Superior temporal gyrus (tissue), 1 donor: Measurements from ENCODE around the gene ARL11.
"Not testable (repeated sequence)": the region's sequence is repeated elsewhere in the genome, so short reads cannot be mapped to it uniquely, and the experiment has no call there.

ENCODE experiments used
- DNase-seq: peaks from one replicate; pipeline ENCODE4 v3.0.0-alpha.2; 2016; ENCODE audit errors: extremely low spot score

ARL11 gene

DNA sequence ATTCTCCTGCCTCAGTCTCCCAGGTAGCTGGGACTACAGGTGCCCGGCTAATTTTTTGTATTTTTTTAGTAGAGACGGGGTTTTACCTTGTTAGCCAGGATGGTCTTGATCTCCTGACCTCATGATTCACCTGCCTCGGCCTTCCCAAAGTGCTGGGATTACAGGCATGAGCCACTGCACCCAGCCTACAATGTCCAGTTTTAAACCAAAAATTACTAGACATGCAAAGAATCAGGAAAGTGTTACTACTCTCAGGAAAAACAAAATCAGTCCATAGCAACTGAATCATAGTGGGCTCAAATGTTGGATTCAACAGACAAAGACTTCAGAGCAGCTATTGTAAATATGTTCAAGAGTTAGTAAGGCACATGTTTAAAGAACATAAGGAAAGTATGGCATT, 16.3 kb upstream of the ARL11 start:
- not testable (repeated sequence) for DNase-seq

DNA sequence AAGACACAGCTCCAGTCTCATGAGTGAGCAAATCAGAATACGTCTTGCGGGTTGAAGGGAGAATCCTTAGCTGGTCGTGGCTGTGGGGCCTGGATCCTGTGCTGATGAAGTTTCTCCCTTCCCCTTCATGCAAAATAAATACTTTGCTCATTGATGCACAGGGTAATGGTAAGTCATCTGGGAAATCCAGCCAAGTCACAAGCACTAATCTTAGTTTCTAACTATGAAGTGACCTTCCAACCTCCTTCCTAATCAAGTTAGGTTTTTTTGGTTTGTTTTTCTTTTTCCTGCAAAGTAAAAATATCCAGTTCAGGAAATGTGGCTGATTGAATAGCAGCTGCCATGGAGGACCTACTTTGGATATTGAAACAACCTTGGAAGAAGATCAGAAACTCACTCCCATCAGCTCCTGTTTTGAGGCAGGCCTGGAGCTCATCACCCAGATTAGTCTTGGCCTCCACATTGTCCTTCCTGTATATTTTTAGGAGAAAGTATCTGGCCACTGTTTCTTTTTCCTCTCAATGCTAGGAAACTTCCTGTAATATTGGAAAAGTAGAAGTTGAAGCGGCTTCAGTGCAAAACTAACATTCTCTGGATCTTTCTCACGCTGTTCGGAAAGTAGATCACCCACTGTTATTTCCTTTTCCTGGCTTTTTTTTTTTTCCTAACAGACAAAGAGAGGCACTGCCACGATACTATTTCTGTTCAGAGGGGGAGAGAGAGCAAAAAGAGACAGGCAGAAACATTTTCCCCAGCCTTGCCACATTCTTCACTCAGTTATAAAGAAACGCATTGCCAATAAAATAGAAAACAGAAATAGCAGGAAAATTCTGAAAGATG, 12.3 kb upstream of the ARL11 start:
- DNase-seq = peak; percentile 28

DNA sequence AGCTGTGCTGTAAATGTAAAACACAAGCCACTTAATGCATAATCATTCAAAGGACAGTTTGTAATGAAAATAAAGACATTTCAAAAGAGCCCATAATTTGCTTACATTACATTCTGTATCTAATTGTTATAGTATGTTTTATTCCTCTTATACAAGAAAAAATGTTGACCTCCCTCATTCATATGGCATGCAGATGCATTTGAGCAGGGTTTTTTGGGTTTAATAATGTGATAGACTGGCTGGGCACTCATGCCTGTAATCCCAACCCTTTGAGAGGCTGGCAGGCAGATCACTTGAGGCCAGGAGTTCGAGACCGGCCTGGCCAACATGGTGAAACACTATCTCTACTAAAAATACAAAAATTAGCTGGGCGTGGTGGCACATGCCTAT, 11.6 kb upstream of the ARL11 start:
- DNase-seq = no peak

DNA sequence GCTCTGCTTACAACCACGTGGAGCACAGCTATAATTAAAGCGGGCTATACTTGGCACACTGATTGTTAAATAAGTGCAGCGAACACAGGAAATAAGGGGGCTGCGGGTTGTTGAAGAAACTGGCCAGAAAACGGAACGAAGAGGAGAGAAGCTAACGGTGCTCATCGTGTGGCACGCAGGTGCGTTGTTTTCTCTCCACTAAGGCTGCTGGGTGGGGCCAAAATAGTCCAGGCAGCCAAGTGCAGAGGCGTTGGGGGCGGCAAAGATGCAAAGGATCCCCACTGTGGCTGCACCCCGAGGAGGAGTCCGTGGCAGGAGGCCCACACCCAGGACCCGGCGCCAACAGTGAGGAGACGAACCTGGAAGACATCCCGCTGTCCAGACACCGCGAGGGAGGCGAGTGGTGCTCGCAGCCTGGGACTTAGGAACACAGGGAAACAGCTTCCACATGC, 8.1 kb upstream of the ARL11 start:
- DNase-seq = no peak

DNA sequence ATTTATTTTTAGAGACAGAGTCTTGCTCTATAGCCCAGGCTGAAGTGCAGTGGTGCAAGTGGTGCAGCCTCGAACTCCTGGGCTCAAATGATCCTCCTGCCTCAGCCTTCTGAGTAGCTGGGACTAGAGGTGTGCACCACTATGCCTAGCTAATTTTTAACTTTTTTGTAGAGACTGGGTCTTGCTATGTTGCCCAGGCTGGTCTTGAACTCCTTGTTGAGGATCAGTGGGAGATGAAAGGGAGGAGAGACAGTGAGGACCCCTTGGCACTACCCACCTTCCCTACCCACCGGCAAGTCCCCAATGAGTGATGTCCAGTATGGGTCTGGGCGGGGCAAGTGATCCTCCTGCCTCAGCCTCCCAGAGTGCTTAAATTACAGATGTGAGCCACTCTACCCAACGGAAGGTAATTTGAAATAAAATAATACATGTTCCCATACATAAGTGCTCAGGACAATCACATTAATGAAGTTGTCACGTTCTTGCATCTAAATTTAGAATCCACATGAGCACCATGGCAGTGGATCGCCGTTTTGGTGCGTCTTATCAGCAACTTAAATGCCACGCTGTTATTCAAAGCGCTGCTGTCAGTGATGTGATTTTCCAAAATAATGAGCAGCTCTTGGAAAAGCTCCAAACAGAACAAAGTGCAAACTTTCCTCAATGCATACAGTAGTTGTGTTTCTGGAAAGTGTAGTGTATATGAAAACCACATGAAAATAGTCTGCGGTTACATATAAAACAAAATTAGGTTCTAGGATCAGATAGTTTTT, 5.9 kb upstream of the ARL11 start:
- no peak for DNase-seq

DNA sequence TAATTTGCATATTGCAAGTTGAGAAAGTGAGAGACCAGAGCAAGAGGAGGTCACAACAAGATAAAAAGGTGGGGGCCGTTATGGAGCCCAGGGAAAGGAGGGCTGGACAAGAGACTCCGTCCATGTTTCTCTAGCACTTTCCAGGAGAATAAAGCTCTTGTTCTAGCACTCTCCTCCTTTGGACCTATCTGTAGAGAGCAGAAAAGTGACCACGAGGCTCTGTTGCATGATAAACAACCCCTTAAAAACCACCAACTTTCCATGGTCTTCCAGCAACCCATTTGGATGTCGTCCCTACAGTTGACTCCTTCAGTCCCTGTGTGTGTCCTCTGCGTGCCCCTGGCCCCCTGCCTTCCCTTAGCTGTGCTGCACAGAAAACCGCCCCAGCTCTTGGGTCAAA, 4.1 kb upstream of the ARL11 start:
- DNase-seq = no peak

DNA sequence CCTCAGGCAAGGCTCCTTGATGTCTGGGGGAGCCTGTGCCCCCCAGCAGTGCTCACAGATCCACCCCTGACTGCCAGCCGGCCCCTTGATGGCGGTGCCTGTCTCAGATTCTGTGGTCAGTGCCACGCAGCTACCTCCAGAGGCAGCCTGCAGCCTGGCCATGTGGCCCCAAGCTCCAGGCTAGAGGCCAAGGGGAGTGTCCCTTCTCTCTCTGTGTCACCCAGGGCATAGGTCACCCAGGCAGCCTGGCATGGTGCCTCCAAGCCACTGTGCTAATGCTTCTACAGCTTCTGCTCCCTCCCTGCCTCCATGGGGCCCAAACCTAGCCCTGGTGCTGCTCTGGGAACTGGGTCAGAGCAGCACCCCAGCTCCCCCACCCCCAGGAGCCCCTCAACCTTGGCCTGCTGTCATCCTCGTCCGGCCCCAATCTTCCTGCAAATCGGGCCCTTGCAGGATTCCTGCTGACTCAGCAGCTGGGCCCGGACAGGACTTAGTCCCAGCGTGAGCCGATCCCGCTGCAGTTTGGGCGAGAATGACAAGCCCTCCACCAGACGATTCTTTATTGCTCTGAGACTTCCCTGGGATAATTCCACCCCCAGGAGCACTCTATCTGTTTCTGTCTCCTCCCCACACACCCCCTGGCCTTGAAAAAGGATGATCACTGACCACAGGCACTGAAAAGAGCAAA, 2.8 kb upstream of the ARL11 start:
- no peak for DNase-seq

DNA sequence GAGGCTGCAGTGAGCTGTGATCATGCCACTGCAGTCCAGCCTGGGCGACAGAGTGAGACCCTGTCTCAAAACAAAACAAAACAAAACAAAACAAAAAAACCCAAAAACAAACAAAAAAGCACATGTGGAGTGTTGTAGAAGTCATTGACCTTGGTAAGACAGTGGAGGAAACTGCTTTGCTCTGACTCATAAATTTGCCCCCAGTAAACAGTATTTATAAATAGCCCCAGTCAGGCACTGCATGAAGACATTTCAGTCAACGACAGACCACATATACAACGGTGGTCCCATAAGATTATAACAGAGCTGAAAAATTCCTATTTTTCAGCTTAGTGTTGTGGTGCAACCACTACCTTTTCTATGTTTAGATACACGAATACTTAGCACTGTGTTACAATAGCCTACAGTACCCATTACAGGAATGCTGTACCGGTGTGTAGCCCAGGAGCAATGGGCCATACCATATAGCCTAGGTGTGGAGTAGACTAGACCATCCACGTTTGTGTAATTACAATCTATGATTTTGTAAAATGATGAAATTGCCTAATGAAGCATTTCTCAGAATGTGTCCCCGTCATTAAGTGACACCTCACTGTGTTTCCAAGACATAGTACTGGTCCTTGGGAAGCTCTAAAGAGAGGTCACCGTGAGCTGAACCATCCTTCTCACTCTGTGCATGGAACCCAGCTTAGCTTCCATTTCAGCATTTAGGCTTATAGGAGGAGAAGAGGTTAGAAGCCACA, 1.1 kb downstream of the ARL11 start:
- DNase-seq = no peak

DNA sequence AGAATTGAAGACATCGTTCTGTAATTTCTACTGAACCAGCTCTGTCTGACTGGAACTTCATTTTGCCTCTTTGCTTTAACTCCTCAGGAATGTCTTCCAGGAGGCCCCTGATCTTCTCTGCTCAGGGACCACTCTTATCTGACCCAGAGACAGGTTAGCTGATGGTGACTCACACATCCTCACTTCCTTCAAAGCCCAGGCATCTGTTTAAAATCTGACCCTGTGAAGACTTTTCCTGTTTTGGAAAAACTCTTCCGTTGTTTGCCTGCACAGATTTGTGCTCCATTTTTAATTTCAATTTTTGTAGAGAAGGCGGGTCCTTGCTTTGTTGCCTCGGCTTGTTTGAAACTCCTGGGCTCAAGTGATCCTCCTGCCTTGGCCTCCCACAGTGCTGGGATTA, 1.6 kb downstream of the ARL11 start:
- DNase-seq = no peak

DNA sequence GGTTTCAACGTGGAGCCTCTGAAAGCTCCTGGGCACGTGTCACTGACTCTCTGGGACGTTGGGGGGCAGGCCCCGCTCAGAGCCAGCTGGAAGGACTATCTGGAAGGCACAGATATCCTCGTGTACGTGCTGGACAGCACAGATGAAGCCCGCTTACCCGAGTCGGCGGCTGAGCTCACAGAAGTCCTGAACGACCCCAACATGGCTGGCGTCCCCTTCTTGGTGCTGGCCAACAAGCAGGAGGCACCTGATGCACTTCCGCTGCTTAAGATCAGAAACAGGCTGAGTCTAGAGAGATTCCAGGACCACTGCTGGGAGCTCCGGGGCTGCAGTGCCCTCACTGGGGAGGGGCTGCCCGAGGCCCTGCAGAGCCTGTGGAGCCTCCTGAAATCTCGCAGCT, 2.3 kb downstream of the ARL11 start:
- no peak for DNase-seq

DNA sequence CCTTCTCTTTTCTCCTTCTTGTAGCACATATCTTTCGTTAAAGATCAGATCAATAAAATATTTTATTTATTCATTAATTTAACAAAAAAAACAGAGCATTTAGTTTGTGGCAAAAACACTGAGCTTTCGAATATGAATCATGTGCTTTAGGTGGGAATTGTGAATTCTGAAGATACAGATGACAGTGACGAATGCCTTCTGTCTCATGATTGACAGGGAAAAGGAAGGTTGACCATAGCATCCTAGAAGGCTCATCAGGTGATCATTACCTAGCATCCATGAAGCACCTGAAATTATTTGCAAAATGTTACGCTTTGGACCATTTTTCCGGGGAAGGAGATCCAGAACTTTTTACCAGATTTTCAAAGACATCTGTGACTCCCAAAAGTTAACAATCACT, 3.8 kb downstream of the ARL11 start:
- no peak for DNase-seq

DNA sequence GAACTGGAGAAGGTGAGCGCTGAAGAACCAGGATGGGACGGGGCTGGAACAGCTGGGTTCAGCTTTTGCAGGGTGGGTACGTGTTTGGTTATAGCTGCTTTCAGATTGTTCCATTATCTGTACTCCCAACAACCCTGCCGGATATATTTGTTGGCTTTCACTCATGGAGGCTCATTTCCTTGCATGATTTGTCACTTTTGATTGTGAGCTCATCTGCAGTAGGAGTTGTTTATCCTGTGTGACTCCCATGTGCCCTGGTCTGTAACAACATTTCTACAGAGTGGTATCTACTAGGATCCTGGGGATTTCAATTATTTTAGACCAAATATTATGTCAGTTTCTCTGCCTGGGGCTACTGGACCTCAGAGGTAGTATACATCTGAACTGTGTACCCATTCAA, 5.4 kb downstream of the ARL11 start:
- no peak for DNase-seq

DNA sequence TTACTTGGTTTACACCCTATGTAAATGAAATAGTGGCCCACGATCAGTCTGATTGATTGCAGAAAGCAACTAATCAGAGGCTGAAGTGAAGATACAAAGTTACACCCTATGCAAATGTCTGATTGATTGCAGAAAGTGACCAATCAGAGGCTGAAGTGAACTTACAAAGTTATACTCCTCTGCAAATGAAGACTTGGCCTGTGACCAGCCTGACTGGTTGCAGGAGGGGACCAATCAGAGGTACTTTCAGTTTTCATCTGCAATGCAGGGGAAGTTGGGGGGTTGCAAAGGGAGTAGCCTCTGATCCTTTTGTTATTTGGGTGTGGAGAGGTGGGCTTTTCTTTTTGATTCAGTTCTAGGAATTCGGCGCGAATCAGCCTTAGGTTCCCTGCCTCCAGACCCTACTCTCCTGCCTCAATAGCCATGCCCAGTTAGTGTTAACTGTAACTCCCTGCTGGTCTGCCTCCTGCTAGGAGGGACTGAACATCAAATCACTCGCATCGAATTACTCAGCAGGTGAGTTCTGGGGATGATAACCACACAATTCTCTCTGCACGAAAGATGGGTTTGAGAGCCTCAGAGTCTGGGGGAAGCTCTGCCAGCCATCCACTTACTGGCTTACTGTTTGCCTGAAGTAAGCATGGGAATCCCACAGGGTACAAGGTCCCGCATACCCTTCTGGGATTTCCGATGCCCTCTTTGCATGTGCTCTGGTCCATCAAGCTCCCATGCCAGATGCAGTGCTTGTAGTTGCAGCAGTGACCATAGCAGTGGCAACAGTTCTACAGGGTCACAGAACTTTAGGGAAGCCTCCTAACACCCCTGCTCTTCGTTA, 7.5 kb downstream of the ARL11 start:
- DNase-seq = no peak

DNA sequence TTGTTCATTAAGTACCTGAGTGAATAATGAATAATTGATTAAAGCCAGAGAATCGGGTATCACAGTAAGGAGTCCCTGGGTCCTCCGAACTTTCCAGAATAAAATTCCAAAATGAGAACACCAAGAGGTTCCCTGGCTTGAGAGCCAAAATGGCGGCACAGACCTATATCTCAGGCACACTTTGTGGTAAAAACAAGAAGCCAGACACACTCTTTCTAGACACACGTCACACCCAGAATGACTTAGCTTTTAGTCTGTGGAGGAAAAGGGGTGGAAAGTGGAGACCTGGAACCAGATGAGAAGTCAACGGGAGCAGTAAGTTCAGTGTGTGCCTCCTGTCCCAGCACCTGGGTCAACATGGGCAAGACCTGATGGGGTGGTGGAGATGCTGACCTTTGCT, 8.4 kb downstream of the ARL11 start:
- DNase-seq = no peak

DNA sequence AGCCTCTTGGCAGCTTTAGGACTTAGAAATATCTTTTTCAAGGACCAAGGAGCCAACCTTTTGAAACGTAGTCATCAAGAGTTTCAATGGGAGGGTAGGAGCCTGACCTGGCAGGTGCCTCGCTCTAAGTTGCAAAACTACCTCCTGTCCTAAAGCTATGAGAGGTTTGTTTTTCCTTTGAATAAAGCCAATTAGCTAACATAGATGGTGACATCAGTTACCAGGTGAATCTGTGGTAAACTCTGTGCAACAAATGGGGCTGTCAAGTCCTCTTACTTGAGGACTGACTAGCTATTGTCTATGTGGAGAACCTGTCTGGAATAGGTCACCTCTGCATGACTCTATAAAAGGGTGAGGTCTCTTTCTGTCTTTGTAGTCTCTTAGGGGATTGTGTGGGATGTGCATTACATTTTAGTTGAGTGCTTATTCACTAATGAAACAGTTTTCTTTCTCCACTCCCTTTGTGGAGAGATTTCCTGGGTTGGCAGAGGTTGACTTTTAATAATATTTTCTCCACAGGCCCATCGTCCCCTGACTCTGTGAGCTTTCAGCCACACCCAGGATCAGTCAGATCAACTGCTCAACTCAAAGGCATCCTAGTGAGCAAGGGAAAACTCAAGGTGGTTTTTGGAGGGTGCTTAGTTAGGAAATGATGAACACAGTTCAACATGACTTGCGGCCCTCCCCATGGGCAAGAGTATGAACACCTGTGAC, 9.9 kb downstream of the ARL11 start:
- no peak for DNase-seq

DNA sequence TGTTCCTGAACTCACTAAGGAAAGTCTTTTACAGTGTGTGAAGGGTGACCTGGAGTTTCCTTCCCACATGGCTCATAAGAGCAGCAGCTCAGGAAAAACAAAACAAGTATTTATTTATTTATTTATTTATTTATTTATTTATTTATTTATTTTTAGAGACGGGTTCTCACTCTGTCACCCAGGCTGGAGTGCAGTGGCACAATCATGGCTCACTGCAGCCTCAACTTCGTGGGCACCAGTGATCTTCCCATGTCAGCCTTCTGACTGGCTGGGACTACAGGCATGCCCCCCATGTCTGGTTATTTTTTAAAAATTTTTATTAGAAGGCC, 10.4 kb downstream of the ARL11 start:
- no peak for DNase-seq

DNA sequence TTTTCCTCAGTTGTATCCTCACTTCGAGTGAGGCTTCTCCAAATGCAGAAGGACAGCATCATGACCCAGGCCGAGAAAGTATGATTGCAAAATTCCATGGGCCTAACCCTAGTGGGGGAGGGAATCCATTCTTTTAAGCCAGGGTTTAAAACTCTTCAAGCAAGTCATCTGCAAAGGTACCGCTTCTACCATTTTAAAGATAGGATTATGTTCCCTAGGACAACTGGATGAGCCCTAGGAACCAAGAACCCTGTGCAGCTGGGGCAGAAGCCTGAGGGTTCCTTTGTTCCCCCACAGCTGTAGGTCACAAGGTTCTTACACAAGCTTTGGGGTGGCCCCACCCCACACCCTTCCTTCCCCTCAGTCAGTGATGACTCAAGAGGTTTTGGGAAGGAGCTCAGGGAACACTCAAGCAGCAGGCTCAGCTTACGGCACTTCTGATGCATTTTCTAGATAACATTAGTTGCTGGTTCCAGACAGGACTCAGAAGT, 13.5 kb downstream of the ARL11 start:
- DNase-seq = no peak

DNA sequence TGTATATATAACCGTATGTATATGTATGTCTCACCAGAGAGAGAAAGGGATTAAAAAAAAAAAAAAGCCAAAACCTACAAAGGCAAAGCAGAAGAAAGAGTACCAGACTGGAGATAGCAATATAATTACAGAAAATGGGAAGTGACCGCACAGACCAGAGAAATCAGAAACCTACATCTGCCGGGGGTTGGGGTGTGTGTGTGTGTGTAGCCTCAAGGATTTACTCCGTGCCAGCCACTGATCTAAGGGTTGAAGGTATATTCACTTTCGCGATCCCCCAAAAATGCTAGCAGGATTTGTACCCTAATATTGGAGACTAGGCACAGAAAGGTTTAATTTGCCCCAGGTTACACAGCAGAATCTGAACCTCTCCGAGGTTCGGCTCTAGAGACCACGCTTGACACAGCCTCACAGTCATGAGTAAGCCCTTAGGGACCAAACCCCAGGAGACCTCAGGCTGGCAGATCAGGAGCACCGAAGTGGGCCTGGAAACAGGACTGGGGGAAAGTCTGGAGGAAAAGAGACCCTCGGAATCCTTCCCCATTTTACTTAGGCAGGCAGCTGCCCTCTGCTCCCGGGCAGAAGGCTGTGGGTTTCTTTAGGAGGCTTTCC, 14.8 kb downstream of the ARL11 start:
- no peak for DNase-seq

DNA sequence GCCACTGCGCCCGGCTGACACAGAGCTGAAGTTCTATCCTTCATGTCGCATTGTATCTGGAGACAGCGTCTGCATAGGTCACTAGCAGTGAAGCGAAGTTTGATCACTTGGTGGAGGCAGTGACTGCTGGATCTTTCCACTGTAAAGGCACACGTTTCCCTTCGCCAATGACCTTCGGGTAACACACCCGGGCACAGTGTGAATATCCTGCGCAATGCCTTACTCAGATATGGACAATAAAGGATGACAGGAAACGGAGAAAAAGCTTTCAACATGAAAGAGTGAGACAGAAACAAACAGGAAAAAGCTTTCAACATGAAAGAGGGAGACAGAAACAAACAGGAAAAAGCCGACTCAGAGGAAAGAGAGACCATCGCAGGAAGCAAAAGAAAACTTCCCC, 17.1 kb downstream of the ARL11 start:
- DNase-seq = no peak

DNA sequence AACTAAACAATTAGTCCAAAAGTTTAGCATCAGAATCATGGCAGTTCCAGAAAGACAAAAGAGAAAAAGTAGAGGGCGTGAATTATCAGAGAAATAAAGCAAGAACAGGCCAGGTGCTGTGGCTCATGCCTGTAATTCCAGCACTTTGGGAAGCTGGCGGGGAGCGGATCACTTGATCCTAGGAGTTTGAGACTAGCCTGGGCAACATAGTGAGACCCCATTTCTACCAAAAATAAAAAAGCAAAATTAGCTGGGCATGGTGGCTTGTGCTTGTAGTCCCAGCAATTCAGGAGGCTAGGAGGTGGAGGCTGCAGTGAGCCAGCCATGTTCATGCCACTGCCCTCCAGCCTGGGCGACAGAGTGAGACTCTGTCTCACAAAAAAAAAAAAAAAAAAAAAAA, 18.4 kb downstream of the ARL11 start:
- no peak for DNase-seq
